Epidermal melanocyte (primary cell): ENCODE measurements around the gene ACACB.

Source experiments
- DNase-seq: peaks from one replicate; pipeline ENCODE4 v3.0.0; 2011; ENCODE audit warnings: low spot score; ENCODE audit not compliant: insufficient read length

The ACACB gene

GRCh38 chr12:109115758-109116610 lies at the start of gene ACACB:
Gene ACACB (plus strand): TSS chr12:109116587. CDS start chr12:109139406, 22,819 bp downstream.
- no peak for DNase-seq

- DNase-seq = no peak
Observed at GRCh38 chr12:109069307-109070271, 46.8 kb upstream of the ACACB start.

GRCh38 chr12:109074866-109075265 lies 41.5 kb upstream of the ACACB start:
- DNase-seq = no peak

GRCh38 chr12:109082751-109083150 lies 33.6 kb upstream of the ACACB start:
- no peak for DNase-seq

GRCh38 chr12:109084425-109084824 lies 32.0 kb upstream of the ACACB start:
- no peak for DNase-seq

GRCh38 chr12:109085590-109085989 lies 30.8 kb upstream of the ACACB start:
- no peak for DNase-seq

- DNase-seq = no peak
Observed at GRCh38 chr12:109087250-109087649, 29.1 kb upstream of the ACACB start.

GRCh38 chr12:109088818-109089217 lies 27.6 kb upstream of the ACACB start:
- DNase-seq = no peak

- no peak for DNase-seq
Observed at GRCh38 chr12:109089683-109090082, 26.7 kb upstream of the ACACB start.

- DNase-seq = no peak
Observed at GRCh38 chr12:109092497-109093021, 23.8 kb upstream of the ACACB start.

GRCh38 chr12:109093022-109093918 lies 23.1 kb upstream of the ACACB start, which contains the start of gene ALKBH2:
Gene ALKBH2 (minus strand): TSS chr12:109093472. CDS start chr12:109092786, 686 bp downstream.
- peak; percentile 90 for DNase-seq

- DNase-seq = no peak
Observed at GRCh38 chr12:109097140-109097434, 19.3 kb upstream of the ACACB start.

- peak; percentile 92 for DNase-seq
Observed at GRCh38 chr12:109097435-109098182, 18.8 kb upstream of the ACACB start, which contains the start of gene UNG. Gene UNG (plus strand): TSS chr12:109097597. CDS start chr12:109097680, 83 bp downstream.

- DNase-seq = no peak
Observed at GRCh38 chr12:109098183-109098604, 18.2 kb upstream of the ACACB start.

GRCh38 chr12:109098651-109099050 lies 17.7 kb upstream of the ACACB start:
- no peak for DNase-seq

- DNase-seq = no peak
Observed at GRCh38 chr12:109099431-109100020, 16.9 kb upstream of the ACACB start.

GRCh38 chr12:109100741-109101140 lies 15.6 kb upstream of the ACACB start:
- no peak for DNase-seq

GRCh38 chr12:109102491-109102890 lies 13.9 kb upstream of the ACACB start:
- no peak for DNase-seq

GRCh38 chr12:109105176-109105575 lies 11.2 kb upstream of the ACACB start:
- no peak for DNase-seq
